Thyroid gland (tissue), 4 donors: ENCODE results near the gene RSL24D1. TPM values are rescaled to one million over a fixed set of nuclear protein-coding genes. Genes with fewer than 3 reads are reported as not detected.

ENCODE experiments used
- DNase-seq, 2 donors: peaks; one replicate each; pipeline ENCODE4 v3.0.0-alpha.2; 2019
- H3K27ac ChIP-seq, 3 donors: fragments of 200-600 bp; sonication (generic); 1 replicate in 2 of 3; 2 replicates in 1 of 3; pipeline ENCODE4 v1.5.1; 2016 to 2019; ENCODE audit warnings: mild to moderate bottlenecking in 1 of 3, moderate library complexity in 1 of 3
- H3K27me3 ChIP-seq: fragments of 200-600 bp; sonication (generic); one replicate; pipeline ENCODE4 v1.5.1; 2019
- H3K36me3 ChIP-seq, 2 donors: fragments of 200-600 bp; sonication (generic); one replicate each; pipeline ENCODE4 v1.5.1; 2016 to 2019
- H3K4me1 ChIP-seq, 2 donors: fragments of 200-600 bp; sonication (generic); one replicate each; pipeline ENCODE4 v1.5.1; 2017 to 2019
- H3K4me3 ChIP-seq, 3 donors: fragments of 200-600 bp; sonication (generic); replicated peaks in 1 of 3; 1 replicate in 2 of 3; 2 replicates in 1 of 3; pipeline ENCODE4 v1.5.1; 2016; ENCODE audit warnings: mild to moderate bottlenecking in 1 of 3
- H3K9me3 ChIP-seq: fragments of 200-600 bp; sonication (generic); one replicate; pipeline ENCODE4 v1.5.1; 2017
- POLR2A ChIP-seq, 2 donors: fragments of 450-650 bp; IDR thresholded peaks; one replicate each; pipeline ENCODE4 v1.6.1; 2017; ENCODE audit warnings: antibody characterized with exemption in 2 of 2, mild to moderate bottlenecking in 2 of 2, moderate library complexity in 1 of 2
- WGBS, 2 donors: methylation state at CpG; one replicate each; pipeline ENCODE4 v1.1.5; 2017; 5-methylcytosine and 5-hydroxymethylcytosine counted together
- intact Hi-C: fragments of 100-400 bp; cut with DNase I; formaldehyde crosslinking; loops from one replicate; pipeline ENCODE4 v1.15.1; 2023
- total RNA-seq, 4 donors: library from RNA; depleted of rRNA; stranded (reverse); fragments of >200 nt; gene quantifications; one replicate each; pipeline ENCODE4 v1.2.3, GENCODE V29; 2016
- TF ChIP-seq, protein P1 (sequence below), 6 experiments: fragments of 200-600 bp in 3 of 6; fragments of 450-650 bp in 3 of 6; sonication (generic) in 3 of 6; IDR thresholded peaks; one replicate each; pipeline ENCODE4 v1.5.1; 2016 to 2019; ENCODE audit warnings: antibody characterized with exemption in 6 of 6, mild to moderate bottlenecking in 2 of 6, inconsistent platforms in 1 of 6, moderate library complexity in 1 of 6

Gene RSL24D1
- total RNA-seq, 4 donors from 2014 or later: 42.4 to 127 (median 70.3) TPM

DNA sequence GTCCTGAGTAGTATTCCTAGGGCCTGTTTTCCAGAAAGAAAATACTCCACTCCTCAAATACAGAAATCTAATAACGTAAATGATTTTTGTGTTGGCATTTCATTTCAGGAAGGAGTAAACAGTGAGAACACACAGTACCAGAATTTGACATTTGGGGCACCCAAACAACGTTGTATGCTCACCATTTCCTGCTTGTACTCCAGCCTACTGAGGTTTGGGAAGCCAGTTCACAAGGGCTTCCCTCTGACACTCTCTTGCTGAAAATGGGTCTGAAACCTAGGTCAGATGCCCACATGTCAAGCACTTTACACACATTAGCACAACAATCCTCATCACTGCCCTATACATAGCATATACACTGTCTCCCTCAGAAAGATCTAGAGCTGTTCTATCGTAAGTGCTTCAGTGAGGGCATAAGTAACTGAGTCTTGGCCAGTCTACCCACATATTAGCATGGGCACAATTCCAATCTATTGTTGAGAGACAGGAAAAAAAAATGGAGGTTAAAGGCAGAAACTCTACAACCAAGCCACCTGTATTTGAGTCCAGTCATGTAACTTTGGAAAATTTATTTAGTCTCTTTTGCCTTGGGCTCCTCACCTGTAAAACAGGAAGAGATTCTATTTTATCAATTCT is 43.5 kb upstream of the RSL24D1 start:
- no peaks in the 10 kb centered on the region for H3K27me3 ChIP-seq
- H3K27ac ChIP-seq: no peak overlapping the region
- H3K9me3 ChIP-seq: no peaks in the 10 kb centered on the region
- intact Hi-C loops: no loop called here
- WGBS, 2 donors: 79% methylated on average over 3 of the region's 3 CpGs
- DNase-seq: no peak
- no peak for TF ChIP-seq POLR2A (IDR thresholded peaks at IDR 0.05)
- TF ChIP-seq, protein P1, sequence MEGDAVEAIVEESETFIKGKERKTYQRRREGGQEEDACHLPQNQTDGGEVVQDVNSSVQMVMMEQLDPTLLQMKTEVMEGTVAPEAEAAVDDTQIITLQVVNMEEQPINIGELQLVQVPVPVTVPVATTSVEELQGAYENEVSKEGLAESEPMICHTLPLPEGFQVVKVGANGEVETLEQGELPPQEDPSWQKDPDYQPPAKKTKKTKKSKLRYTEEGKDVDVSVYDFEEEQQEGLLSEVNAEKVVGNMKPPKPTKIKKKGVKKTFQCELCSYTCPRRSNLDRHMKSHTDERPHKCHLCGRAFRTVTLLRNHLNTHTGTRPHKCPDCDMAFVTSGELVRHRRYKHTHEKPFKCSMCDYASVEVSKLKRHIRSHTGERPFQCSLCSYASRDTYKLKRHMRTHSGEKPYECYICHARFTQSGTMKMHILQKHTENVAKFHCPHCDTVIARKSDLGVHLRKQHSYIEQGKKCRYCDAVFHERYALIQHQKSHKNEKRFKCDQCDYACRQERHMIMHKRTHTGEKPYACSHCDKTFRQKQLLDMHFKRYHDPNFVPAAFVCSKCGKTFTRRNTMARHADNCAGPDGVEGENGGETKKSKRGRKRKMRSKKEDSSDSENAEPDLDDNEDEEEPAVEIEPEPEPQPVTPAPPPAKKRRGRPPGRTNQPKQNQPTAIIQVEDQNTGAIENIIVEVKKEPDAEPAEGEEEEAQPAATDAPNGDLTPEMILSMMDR (IDR thresholded peaks at IDR 0.05): no peak
- H3K36me3 ChIP-seq: no peaks in the 10 kb centered on the region
- H3K4me3 ChIP-seq: no peak overlapping the region
- H3K4me1 ChIP-seq: peaks cover 0 to 3% of the 10 kb centered on the region in 2 donors

GRCh38 chr15:55239440-55240124 is 42.8 kb upstream of the RSL24D1 start:
- Histone ChIP-seq H3K27ac (no peak overlapping the region), H3K4me1 (peaks cover 0 to 3% of the 10 kb centered on the region in 2 donors), H3K4me3 (no peak overlapping the region), H3K27me3 (no peaks in the 10 kb centered on the region), H3K36me3 (no peaks in the 10 kb centered on the region), H3K9me3 (no peaks in the 10 kb centered on the region)
- WGBS, 2 donors: 91 to 93% methylated on average over 5 of the region's 5 CpGs
- no peak for DNase-seq
- TF ChIP-seq, protein P1 (IDR thresholded peaks at IDR 0.05): no peak
- TF ChIP-seq POLR2A (IDR thresholded peaks at IDR 0.05): no peak
- intact Hi-C loops: no loop called here

DNA sequence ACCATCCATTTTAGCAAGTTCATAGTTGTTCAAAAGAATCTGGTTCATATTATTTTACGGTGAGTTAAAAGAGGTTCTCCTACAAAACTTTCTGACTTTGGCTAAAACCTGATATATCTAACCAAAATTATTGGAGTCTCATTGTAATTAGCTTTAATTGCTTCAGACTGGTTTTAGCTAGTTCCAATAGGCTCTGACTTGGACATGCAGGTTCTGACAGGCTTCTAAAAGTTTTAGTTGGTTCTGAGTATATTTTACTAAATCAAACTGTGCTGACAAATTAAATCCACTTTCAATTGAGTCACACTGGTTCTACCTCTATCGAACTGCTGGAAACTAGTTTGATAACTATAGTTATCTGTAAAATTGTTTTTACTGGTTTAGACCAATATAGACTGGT is 42.1 kb upstream of the RSL24D1 start:
- no peaks in the 10 kb centered on the region for H3K27me3 ChIP-seq
- H3K36me3 ChIP-seq: no peaks in the 10 kb centered on the region
- peaks cover 0 to 3% of the 10 kb centered on the region in 2 donors for H3K4me1 ChIP-seq
- H3K27ac ChIP-seq: no peak overlapping the region
- 95% methylated on average over 2 of the region's 2 CpGs for WGBS, 2 donors
- no peaks in the 10 kb centered on the region for H3K9me3 ChIP-seq
- no peak overlapping the region for H3K4me3 ChIP-seq
- intact Hi-C loops: no loop called here
- TF ChIP-seq, protein P1 (IDR thresholded peaks at IDR 0.05): no peak
- TF ChIP-seq POLR2A (IDR thresholded peaks at IDR 0.05): no peak
- DNase-seq: no peak

- no peak for DNase-seq
- no peaks in the 10 kb centered on the region for H3K36me3 ChIP-seq
- no peak overlapping the region for H3K27ac ChIP-seq
- H3K4me1 ChIP-seq: peaks cover 0 to 3% of the 10 kb centered on the region in 2 donors
- H3K4me3 ChIP-seq: no peak overlapping the region
- WGBS, 2 donors: 92 to 94% methylated on average over 6 of the region's 6 CpGs
- no peaks in the 10 kb centered on the region for H3K9me3 ChIP-seq
- intact Hi-C loops: no loop called here
- TF ChIP-seq, protein P1 (IDR thresholded peaks at IDR 0.05): no peak
- TF ChIP-seq POLR2A (IDR thresholded peaks at IDR 0.05): no peak
- H3K27me3 ChIP-seq: no peaks in the 10 kb centered on the region
These were observed 40.7 kb upstream of the RSL24D1 start for GRCh38 chr15:55237219-55238130.
